Measurements from ENCODE around the gene SPTLC2.
"Not testable (repeated sequence)": the region's sequence is repeated elsewhere in the genome, so short reads cannot be mapped to it uniquely, and the experiment has no call there.

The SPTLC2 gene

DNA sequence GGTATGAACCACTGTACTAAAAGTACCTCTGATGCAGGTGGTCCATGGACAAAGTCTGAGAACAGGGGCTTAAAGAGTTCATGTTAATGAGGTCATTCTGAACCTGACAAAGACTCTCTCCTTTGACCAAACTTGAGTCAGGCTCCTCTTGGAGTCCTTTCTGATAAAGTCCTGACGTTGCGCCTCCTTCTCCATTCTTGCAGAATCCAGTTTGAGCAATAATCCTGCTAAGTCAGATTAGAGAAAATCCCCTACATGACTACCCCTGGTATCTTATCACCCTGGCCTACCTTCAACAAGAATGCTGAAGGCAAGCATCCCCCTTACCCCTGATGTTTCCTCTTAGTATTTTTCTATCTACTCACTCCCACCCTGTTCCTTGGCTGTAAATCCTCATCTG lies 71.9 kb downstream of the SPTLC2 start:
- DNase-seq, result no peak

DNA sequence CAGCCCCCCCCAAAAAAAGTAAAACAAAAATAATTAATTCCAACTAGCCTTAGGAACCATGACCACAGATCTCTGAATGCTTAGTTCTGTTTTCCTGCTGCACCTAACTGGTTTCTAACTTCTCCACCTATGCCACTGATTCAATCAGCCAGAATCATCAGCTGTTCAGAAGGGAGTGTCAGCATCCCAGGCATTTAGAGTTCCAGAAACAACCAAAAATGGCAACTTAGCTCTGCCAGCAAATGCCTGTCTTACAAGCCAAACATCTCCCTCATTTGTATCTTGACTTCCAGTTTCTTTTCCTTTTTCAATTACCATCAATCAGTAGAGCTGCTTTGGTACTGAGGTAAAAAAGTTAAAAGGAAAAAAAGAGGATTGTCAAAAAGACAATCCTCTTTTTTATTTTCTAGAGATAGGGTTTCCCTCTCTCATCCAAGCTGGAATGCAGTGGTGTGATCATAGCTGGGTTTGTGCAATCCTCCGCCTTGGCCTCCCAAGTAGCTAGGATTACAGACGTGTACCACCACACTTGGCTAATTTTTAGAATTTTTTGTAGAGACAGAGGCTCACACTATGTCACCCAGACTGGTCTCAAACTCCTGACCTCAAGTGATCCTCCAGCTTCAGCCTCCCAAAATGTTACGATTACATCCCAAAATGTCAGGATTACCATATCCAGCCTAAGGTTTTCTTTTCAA lies 72.7 kb downstream of the SPTLC2 start:
- no peak for DNase-seq

DNA sequence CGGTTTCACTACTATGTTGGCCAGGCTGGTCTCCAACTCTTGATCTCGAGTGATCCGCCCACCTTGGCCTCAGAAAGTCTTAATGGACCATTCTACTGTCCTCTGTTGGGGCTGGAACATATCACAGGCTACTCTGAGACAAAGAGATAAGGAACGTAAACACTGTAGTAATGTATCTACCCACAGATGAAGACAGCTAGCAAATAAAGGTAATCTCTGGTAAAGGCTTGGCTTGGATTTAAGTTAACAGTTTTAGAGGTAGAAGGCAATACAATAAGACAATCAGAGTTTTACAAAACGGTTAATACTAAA lies 73.2 kb downstream of the SPTLC2 start:
- DNase-seq, result no peak

DNA sequence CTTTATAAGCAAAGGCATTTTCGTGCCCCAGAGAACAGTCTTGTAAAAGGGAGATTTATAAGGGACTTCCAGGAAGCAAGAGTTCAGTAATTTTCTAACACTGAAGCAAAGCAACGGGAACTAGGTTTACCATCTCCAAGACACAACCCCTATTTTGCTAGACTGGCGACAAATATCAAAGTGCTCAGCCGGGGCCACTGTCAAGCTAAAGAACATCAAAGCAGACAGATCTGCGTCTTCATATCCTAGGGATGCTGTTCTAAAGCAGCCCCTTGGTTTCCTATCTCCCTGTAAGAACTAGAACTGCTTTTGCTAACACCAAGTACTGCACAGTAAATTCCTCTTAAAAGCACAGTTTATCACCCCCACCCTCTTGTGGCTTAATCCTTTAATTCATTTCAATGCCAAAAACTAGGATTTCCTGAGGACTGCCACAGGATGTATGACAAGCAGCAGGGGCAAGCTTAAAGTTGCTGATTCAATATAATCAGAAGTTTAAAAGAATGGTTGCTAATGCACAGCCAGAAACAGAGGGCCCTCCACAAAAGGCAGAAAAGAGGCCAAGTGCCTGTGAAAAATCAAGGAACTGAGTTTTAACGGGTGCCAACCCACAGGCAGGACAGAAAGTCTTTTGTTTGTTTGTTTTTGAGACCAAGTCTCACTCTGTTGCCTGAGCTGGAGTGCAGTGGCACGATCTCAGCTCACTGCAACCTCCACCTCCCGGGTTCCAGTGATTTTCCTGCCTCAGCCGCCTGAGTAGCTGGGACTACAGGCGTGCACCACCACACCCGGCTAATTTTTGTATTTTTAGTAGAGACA lies 73.8 kb downstream of the SPTLC2 start:
- DNase-seq, result peak in 1 of 6 experiments; percentile 0

DNA sequence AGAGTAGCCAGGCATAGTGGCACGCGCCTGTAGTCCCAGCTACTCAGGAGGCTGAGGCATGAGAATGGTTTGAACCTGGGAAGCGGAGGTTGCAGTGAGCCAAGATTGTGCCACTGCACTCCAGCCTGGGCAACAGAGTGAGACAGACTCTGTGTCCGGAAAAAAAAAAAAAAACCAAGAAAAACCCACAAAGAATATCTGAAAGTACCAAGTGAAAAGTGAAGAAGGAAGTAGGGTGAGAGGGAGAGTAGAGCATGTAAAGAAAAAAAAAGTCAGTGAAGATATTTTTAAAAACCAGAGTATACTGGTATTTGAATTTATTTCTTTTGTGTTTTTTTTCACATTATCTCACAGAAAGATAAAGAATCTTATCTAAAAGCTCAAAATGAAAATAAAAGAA lies 74.5 kb downstream of the SPTLC2 start:
- no peak for DNase-seq

DNA sequence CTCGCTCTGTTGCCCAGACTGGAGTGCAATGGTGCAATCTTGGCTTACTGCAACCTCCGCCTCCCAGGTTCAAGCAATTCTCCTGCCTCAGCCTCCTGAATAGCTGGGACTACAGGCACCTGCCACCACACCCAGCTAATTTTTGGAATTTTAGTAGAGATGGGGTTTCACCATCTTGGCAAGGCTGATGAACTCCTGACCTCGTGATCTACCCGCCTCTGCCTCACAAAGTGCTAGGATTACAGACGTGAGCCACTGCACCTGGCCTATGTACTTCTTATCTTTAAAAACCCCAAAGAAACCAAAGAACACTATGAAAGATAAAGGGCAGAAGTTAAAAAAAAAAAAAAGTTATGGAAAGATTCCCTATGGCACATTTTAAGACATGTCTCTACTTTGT lies 79.5 kb downstream of the SPTLC2 start:
- DNase-seq, result not testable (repeated sequence)

DNA sequence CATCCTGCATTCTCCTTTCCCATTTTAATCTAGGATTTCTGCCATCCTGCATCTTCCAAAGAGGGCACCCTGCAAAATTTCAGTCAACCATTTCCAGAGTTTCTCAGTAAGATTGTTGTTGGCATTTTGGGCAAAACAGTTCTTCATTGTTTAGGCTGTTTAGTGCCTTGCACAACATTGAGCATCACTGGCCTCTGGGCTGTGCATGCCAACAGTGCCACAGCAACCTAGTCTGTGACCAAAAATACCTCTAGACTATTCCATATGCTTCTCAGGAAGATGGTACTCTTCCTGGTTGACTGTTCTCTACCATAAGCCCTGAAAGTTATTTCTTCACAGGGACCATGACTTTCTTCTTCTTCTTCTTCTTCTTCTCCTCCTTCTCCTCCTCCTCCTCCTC lies 85.4 kb downstream of the SPTLC2 start:
- no peak for DNase-seq

DNA sequence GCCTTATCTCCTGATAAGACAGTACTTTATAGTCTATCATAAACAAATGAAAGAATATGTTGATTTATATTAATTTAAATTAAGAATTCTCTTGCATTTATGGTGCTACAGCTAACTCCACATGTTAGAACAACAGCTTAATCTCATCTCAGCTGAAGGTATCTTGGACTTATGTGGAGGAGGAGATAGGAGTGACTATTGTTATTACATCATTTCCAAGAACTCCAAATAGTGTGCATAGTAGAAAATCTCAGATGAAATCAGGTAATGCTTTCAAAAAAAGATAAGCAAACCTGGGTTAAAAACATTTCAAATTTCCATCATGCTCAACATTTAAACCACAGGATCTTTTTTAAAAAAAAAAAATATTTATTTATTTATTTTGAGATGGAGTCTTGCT lies 86.5 kb downstream of the SPTLC2 start:
- no peak for DNase-seq

DNA sequence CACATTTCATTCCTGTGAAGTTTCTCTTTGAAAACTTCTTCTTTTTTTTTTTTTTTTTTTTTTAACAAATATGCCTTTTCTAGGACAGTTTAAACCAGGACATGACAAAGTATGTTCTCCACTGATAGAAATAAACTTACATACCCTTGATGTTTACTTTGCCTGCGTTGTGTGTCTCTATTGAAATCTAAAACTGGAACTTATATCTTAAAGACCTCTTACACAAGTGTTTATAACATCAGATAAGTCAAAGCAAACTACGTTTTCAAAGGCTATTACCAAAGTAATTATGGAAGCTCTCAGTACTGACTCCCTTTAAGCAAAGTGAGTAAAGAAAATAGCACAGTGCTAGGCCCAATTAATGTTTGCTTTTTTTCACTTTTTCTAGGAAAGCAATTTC lies 87.2 kb downstream of the SPTLC2 start:
- DNase-seq, result no peak

DNA sequence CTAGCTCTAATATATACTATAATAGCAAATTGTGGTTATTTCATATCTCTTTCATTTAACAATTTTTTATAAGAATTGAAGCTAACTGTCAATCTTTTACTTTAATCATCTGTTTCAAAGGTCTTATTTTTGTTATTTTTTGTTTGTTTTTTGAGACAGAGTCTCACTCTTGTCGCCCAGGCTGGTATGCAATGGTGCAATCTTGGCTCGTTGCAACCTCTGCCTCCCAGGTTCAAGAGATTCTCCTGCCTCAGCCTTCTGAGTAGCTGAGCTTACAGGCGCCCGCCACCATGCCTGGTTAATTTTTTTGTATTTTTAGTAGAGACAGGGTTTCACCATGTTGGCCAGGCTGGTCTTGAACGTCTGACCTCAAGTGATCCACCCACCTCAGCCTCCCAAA lies 87.7 kb downstream of the SPTLC2 start:
- not testable (repeated sequence) for DNase-seq

DNA sequence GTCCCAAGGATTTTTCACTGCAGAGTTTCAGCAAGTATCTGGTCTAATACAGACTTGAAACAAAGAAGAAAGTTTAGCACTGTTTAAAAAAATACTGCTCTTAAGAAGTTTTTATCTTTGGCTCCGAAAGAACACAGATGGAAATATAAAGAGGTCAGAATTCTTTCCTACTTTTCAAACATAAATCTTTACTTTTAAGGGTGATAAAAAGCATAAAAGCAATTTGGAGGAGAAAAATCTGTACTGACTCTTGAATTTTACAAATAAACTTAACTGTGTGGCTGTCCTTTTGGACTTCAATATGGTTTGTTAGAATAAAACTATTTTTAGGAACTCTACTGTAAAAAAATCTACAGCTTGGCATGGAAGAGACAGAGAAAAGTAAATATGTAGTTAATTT lies 90.2 kb downstream of the SPTLC2 start:
- DNase-seq, result no peak

DNA sequence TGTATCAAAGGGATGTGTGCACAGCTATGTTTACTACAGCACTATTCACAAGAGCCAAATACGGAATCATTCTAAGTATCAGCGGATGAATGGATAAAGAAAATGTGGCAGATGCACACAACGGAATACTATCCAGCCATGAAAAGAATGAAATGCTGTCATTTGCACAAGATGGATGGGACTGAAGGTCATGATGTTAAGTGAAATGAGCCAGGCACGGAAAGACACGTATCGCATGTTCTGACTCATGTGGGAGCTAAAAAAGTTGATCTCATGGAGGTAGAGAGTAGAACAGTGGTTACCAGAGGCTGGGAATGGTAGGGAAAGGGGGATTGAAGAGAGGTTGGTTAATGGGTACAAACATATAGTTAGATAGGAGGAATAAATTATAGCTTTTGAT lies 91.9 kb downstream of the SPTLC2 start:
- no peak for DNase-seq

DNA sequence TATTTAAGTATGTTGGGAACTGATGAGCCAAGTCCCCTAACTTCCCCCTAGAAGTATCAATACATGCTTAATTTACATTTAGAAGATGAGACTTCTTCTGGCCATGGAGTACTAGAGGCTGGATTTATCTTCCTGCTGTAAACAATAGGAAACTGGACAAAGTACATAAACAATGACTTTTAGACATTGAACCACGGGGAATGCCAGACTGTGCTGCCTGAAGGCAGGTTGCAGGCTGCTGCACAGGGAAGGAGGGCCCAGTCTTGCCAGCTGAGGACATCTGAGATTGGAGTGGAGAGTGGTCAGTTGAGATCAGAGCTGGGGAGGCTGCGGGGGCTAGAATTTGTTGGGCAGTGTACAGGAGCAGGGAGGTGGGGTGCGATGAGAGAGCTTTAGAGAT lies 93.3 kb downstream of the SPTLC2 start:
- DNase-seq, result no peak

DNA sequence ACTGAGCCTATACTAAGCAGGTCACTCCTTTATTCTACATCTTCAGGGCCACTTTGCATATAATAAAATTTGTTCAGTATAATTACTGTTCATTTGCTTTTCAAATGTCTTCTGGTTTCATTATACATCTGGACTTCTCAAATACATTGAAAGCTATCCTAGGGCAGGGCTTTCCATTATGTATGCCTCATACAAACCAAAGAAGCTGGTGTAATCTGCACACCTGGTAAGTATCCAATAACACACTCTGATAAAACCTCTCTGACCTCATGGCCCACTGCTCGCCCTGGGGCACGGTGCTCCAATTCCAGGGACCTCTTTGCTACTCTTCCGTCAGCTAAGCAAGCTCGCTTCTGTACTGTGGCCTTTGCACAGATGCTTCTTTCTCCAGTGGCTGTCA lies 95.9 kb downstream of the SPTLC2 start:
- DNase-seq, result no peak

DNA sequence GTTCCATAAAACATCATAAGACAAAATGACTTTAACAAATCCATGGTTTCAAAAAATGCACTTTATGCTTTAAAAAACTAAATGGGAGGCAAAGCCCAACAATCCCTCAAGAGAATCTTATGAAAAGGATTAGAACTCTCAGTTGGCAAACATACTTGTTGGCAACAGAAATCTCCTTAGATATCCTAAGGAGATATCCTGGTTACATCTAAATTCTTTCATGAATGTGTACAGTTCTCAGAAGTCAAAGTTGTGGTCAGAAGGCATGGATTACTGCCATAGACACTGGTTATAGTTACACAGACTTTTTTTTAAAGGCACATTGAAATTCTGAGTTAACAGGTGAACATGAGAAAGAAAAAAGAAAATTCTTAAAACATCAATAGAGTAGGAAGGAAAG lies 100.3 kb downstream of the SPTLC2 start:
- no peak for DNase-seq

DNA sequence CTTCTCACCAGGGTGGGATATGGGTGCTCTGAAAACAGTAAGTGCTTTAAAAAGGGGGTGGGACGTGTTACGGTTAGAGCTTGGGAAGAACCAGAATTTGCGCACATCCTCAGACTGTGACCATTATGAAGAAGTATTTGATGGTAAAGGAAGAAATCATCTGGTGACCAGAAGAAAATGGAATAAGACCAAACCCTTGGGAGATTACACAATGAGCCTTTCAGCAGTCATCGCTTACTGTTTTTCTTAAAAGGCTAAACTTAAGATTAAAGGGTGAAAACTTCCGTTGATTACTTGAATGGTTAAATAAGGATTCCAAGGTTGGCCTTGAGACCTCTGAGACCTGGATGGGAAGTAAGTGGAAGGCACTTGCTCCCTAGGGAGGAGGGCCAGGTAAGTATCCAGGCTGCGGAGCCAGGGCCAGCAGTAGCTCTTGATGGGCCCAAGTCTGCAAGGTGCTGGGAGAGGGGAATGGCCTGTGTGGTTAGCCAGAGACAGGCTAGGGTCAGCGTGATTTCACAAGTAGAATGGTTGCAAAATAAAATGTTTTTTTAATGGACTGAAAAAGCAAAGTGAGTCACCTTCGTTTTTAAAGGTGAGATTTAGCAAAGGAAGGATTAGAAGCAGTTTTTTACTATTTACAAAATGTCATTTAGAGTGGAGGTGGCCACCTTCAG lies 104.8 kb downstream of the SPTLC2 start:
- no peak for DNase-seq

DNA sequence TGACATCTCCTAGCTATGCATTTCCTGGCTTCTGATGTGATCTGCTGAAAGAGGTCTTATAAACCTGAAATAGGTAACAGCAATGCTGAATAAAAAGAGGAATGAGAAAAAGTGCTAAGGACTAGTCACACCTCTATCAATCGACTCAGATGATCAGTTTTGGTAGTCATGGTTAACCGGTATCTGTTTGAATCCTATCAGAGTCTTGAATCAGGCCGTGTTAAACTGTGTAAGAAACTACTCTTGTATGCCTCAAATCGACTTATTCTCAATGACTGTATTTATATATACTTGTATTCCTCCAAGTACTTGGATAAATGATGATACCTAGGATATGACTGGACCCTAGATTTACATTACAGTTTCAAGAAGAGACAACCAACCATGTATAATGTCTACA lies 107.1 kb downstream of the SPTLC2 start:
- no peak for DNase-seq

DNA sequence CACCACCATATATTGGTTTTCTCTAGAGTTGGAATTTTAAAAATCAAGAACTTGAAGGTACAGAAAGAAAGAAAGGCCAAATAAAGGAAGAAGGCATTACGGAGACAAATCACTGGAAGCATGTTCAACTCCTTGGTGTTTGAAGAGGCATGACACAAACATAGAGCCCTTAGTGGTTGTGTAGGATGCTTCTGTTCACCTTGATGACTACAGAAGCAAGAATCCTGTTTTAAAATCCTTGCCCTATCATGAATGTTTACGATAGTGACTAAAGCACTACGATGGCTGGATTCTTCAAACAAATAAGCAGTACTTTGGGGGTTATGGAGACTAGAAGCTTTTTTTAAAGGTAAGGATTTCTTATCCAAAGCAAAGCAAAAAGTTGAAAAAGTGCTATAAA lies 107.6 kb downstream of the SPTLC2 start:
- DNase-seq, result no peak

DNA sequence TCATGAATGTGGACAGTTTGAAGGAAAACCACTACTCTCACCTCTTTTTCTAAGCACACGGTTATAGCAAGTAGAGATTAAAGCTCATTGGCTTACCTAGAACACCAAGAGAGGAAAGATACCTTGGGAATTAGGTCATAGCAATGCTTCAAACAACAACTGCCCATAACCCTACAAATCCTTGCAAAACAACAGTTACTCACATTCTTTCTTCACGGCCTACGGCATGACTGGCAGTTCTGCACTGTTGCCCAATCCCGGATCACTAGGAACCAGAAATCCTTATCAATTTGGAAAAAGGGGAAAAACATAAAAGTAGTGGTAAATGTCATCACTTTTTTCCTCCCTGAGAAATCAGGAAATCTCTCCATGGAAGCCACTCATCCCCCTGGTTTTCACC lies 108.2 kb downstream of the SPTLC2 start:
- no peak for DNase-seq

DNA sequence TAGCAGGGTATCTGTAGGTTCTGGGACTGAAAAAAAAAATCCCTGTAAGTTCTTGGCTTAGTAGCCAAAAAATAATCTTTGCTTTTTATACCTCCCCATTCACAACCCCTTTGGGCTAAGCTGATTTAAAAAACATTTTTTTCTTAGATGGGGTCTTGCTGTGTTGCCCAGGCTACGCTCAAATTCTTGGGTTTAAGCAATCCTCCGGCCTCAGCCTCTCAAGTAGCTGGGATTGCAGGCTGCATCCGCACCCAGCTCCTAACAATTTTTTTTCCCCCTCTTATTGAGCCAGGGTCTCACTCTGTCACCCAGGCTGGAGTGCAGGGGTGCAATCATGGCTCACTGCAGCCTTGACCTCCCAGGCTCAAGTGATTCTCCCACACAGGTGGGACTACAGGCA lies 108.7 kb downstream of the SPTLC2 start:
- no peak for DNase-seq

DNA sequence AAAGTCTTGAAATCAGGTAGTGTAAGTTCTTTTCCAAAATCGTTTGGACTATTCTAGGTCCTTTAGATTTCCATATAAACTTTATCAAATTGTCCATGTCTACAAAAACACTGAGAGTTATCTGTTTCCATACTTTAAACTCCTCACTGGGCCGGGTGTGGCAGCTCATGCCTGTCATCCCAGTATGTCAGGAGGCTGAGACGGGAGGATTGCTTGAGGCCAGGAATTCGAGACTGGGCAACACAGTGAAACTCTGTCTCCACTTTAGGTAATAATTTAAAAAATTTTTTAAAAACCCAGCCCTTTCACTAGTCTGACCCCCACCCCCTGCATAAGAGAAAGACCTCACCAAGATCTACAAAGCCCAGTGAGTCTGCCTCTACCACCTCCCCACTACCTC lies 111.4 kb downstream of the SPTLC2 start:
- DNase-seq, result no peak

DNA sequence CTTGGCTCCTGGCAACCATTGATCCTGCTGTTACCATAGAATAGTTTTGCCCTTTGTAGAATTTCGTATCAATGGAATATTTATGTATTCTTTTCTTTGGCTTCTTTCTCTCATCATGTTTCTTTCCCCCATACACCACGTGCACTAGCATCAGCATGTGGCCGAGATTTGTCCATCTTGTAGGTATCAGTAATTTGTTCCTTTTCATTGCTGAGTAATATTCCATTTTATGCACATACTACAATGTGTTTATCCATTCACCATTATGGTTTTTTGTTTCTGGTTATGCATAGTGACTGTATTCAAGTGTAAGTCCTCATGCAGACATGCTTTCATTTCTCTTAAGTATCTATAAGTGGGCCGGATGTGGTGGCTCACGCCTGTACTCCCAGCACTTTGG lies 113.3 kb downstream of the SPTLC2 start:
- DNase-seq, result no peak

DNA sequence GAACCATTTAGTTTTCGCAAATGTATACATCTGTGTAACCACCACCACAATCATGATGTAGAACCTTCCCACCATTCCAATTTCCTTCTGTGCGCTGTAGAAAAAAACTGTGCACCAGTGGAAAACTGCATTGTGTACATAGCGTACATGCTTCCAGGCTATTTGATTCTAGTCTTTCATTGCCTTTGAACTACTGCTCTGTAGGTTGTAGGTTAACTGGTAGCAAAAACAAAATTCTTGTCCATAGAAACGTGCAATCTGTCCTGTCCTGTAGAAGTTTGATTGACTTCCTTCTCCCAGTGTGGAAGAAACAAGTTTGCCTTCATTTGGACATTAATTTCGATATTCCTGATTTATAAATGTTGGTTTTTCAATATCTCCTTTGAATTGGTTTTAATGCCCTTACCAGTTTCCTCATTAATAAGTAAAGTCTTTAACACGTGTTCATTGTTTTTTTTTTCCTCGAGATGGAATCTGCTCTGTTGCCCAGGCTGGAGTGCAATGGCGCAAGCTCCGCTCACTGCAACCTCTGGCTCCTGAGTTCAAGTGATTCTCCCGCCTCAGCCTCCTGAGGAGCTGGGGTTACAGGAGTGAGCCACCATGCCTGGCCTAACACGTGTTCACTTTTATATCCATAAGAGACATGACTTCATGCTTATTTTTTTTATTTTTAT lies 114.2 kb downstream of the SPTLC2 start:
- no peak for DNase-seq
